ENCODE results near the gene DNAJC11. TPM values are rescaled to one million over a fixed set of nuclear protein-coding genes. Genes with fewer than 3 reads are reported as not detected.
A peak's percentile ranks its signal among the peaks of the same experiment; 100 is the strongest.

The DNAJC11 gene
- polyA plus RNA-seq, 1 of the 3 experiments (the other 2 are of a cell fraction), result 38.2 TPM

GRCh38 chr1:6727535-6727934 is 25.9 kb upstream of the DNAJC11 start:
- Histone ChIP-seq H3K27ac (ENCODE audit: low read depth in 2 of 2, low read length in 1 of 2) (no peak overlapping the region), H2AFZ (ENCODE audit: low read depth) (no peak overlapping the region), H3F3A (replicated peaks; ENCODE audit: insufficient read depth) (no peaks in the 10 kb centered on the region), H3K9me2 (no peaks in the 10 kb centered on the region), H3K4me3 (ENCODE audit: low read depth in 2 of 2, low read length in 1 of 2) (peak overlapping the region in 1 of 2 experiments; percentile 46; a peak in 1 of 4 replicates), H3K27me3 (ENCODE audit: insufficient read depth) (no peaks in the 10 kb centered on the region), H3K9me3 (no peaks in the 10 kb centered on the region), H4K20me1 (ENCODE audit: insufficient read depth) (no peaks in the 10 kb centered on the region), H3K36me3 (replicated peaks in 1 of 2; ENCODE audit: control insufficient read depth in 1 of 2, insufficient read depth in 2 of 2, low read length in 1 of 2) (no peaks in the 10 kb centered on the region), H3K4me2 (no peak overlapping the region), H3K4me1 (ENCODE audit: control insufficient read depth in 1 of 2, insufficient read depth in 2 of 2, low read depth in 1 of 2, low read length in 1 of 2) (peaks cover 0 to 4% of the 10 kb centered on the region in 2 experiments; a peak in 1 of 4 replicates), H3K9ac (no peak overlapping the region), H3K79me2 (ENCODE audit: insufficient read depth) (no peaks in the 10 kb centered on the region)
- peak; percentile 73 for DNase-seq
- TF ChIP-seq, protein P1, sequence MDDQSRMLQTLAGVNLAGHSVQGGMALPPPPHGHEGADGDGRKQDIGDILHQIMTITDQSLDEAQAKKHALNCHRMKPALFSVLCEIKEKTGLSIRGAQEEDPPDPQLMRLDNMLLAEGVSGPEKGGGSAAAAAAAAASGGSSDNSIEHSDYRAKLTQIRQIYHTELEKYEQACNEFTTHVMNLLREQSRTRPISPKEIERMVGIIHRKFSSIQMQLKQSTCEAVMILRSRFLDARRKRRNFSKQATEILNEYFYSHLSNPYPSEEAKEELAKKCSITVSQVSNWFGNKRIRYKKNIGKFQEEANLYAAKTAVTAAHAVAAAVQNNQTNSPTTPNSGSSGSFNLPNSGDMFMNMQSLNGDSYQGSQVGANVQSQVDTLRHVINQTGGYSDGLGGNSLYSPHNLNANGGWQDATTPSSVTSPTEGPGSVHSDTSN (IDR thresholded peaks at IDR 0.05), result no peak
- TF ChIP-seq FOXM1 (IDR thresholded peaks at IDR 0.05; ENCODE audit: low read depth), result no peak
- TF ChIP-seq RAD21 (IDR thresholded peaks at IDR 0.05; ENCODE audit: low read length), result peak; percentile 70
- TF ChIP-seq GABPA (IDR thresholded peaks at IDR 0.05; ENCODE audit: low read depth), result no peak
- peak; percentile 38 for TF ChIP-seq SMC3 (IDR thresholded peaks at IDR 0.05; ENCODE audit: low read depth, low read length)
- TF ChIP-seq YY1 (IDR thresholded peaks at IDR 0.05; ENCODE audit: low read depth), result no peak
- no peak for TF ChIP-seq NRF1 (IDR thresholded peaks at IDR 0.05; ENCODE audit: low read depth, low read length)
- no peak for TF ChIP-seq CHD2 (IDR thresholded peaks at IDR 0.05; ENCODE audit: low read length, partially characterized antibody)
- no peak for TF ChIP-seq MEF2A (IDR thresholded peaks at IDR 0.05; ENCODE audit: borderline replicate concordance, low read depth)
- TF ChIP-seq, protein P2, sequence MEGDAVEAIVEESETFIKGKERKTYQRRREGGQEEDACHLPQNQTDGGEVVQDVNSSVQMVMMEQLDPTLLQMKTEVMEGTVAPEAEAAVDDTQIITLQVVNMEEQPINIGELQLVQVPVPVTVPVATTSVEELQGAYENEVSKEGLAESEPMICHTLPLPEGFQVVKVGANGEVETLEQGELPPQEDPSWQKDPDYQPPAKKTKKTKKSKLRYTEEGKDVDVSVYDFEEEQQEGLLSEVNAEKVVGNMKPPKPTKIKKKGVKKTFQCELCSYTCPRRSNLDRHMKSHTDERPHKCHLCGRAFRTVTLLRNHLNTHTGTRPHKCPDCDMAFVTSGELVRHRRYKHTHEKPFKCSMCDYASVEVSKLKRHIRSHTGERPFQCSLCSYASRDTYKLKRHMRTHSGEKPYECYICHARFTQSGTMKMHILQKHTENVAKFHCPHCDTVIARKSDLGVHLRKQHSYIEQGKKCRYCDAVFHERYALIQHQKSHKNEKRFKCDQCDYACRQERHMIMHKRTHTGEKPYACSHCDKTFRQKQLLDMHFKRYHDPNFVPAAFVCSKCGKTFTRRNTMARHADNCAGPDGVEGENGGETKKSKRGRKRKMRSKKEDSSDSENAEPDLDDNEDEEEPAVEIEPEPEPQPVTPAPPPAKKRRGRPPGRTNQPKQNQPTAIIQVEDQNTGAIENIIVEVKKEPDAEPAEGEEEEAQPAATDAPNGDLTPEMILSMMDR (IDR thresholded peaks at IDR 0.05), result peak; percentile 94
- TF ChIP-seq, protein P3, sequence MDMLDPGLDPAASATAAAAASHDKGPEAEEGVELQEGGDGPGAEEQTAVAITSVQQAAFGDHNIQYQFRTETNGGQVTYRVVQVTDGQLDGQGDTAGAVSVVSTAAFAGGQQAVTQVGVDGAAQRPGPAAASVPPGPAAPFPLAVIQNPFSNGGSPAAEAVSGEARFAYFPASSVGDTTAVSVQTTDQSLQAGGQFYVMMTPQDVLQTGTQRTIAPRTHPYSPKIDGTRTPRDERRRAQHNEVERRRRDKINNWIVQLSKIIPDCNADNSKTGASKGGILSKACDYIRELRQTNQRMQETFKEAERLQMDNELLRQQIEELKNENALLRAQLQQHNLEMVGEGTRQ (IDR thresholded peaks at IDR 0.05; ENCODE audit: borderline replicate concordance, low read depth, low read length), result no peak
- TF ChIP-seq RXRA (IDR thresholded peaks at IDR 0.05; ENCODE audit: borderline replicate concordance, low read depth), result no peak
- no peak for TF ChIP-seq POLR2AphosphoS5 (IDR thresholded peaks at IDR 0.05; ENCODE audit: low read depth, low read length)
- no peak for TF ChIP-seq SIN3A (IDR thresholded peaks at IDR 0.05; ENCODE audit: borderline replicate concordance, low read depth, low read length)
- 0 out of 2 replicates have a peak, but pooled peaks have one; percentile 20 for TF ChIP-seq RCOR1 (IDR thresholded peaks at IDR 0.05; ENCODE audit: low read length)
- no peak for TF ChIP-seq TCF12 (IDR thresholded peaks at IDR 0.05)
- TF ChIP-seq ZBTB33 (IDR thresholded peaks at IDR 0.05; ENCODE audit: borderline replicate concordance, low read depth), result no peak
- ChIA-PET CTCF (interaction anchor here (0.6 to 2.5 kb wide), 14 partner anchors 8 to 916 kb away, joined by 3 to 10 read pairs (median 3); no protein-coding TSS in a partner anchor), POLR2A (no interaction called here)
- WGBS (ENCODE audit: low lambda C conversion rate), result 51% methylated on average over 6 of the region's 6 CpGs

Data from SK-N-SH (cell line).